Common myeloid progenitor, CD34-positive (primary cell): ENCODE data around the gene NPPA.

ENCODE experiments used
- CTCF ChIA-PET: fragments of 350-600 bp; sonication (Branson Sonifier 250); formaldehyde crosslinking; loops from one replicate; lab custom pipeline; 2021; ENCODE audit warnings: antibody characterized with exemption; lab: Charles Lee
- POLR2A ChIA-PET: fragments of 350-600 bp; sonication (Branson Sonifier 250); formaldehyde crosslinking; loops from one replicate; lab custom pipeline; 2021; ENCODE audit warnings: antibody characterized with exemption; lab: Charles Lee
- DNase-seq, 3 donors: peaks; one replicate each; pipeline versions ENCODE4 v3.0.0 to v3.0.0-alpha.2; 2013
- H3K27ac ChIP-seq, 2 experiments: 1 replicate in 1 of 2; 2 replicates in 1 of 2; pipeline ENCODE4 v1.7.0; 2013; ENCODE audit warnings: inconsistent platforms in 2 of 2, low read length in 2 of 2, mild to moderate bottlenecking in 2 of 2, low read depth in 1 of 2, moderate library complexity in 1 of 2; ENCODE audit not compliant: severe bottlenecking in 2 of 2, insufficient read depth in 1 of 2, poor library complexity in 1 of 2
- H3K27me3 ChIP-seq, 5 experiments: replicated peaks in 2 of 5; 1 replicate in 3 of 5; 2 replicates in 2 of 5; pipeline versions ENCODE4 v1.6.1 to v1.7.0; 2013; ENCODE audit warnings: low read length in 4 of 5, mild to moderate bottlenecking in 2 of 5, moderate library complexity in 2 of 5, inconsistent platforms in 1 of 5; ENCODE audit not compliant: insufficient read depth in 5 of 5, control insufficient read depth in 4 of 5
- H3K36me3 ChIP-seq, 4 experiments: 1 replicate in 2 of 4; 2 replicates in 2 of 4; pipeline versions ENCODE4 v1.6.1 to v1.7.0; 2013; ENCODE audit warnings: low read length in 3 of 4, control low read depth in 1 of 4, mild to moderate bottlenecking in 1 of 4; ENCODE audit not compliant: control insufficient read depth in 4 of 4, insufficient read depth in 4 of 4
- H3K4me1 ChIP-seq, 4 experiments: 1 replicate in 3 of 4; 2 replicates in 1 of 4; pipeline versions ENCODE4 v1.6.1 to v1.7.1; 2013; ENCODE audit warnings: low read length in 3 of 4, mild to moderate bottlenecking in 3 of 4, control low read depth in 1 of 4, inconsistent platforms in 1 of 4, moderate library complexity in 1 of 4; ENCODE audit not compliant: control insufficient read depth in 4 of 4, insufficient read depth in 4 of 4; ENCODE audit errors: control extremely low read depth in 1 of 4
- H3K4me3 ChIP-seq, 7 experiments: 1 replicate in 4 of 7; 2 replicates in 3 of 7; pipeline versions ENCODE4 v1.5.1 to v1.7.0; 2013; ENCODE audit warnings: mild to moderate bottlenecking in 7 of 7, low read length in 6 of 7, moderate library complexity in 6 of 7, inconsistent platforms in 2 of 7, low read depth in 2 of 7, control low read depth in 1 of 7; ENCODE audit not compliant: insufficient read depth in 4 of 7, control insufficient read depth in 1 of 7; ENCODE audit errors: extremely low read depth in 1 of 7
- H3K9me3 ChIP-seq, 5 experiments: 1 replicate in 4 of 5; 2 replicates in 1 of 5; pipeline versions ENCODE4 v1.6.1 to v1.7.1; 2013; ENCODE audit warnings: low read length in 4 of 5, mild to moderate bottlenecking in 2 of 5, inconsistent platforms in 1 of 5, low read depth in 1 of 5, moderate library complexity in 1 of 5; ENCODE audit not compliant: control insufficient read depth in 4 of 5, insufficient read depth in 2 of 5; ENCODE audit errors: control extremely low read depth in 1 of 5
- WGBS: methylation state at CpG from one replicate; pipeline ENCODE4 v1.1.5; 2013; ENCODE audit not compliant: insufficient coverage; 5-methylcytosine and 5-hydroxymethylcytosine counted together

The NPPA gene

GRCh38 chr1:11874624-11875023 lies 27.0 kb upstream of the NPPA start:
- H3K4me1 ChIP-seq, result no peaks in the 10 kb centered on the region
- H3K9me3 ChIP-seq, result no peaks in the 10 kb centered on the region
- no peaks in the 10 kb centered on the region for H3K36me3 ChIP-seq
- ChIA-PET POLR2A (no interaction called here), CTCF (no interaction called here)
- H3K27ac ChIP-seq, result no peak overlapping the region
- H3K4me3 ChIP-seq, result no peak overlapping the region
- DNase-seq, result no peak
- H3K27me3 ChIP-seq, result peaks cover 0 to 4% (median 2%) of the 10 kb centered on the region in 5 experiments
- WGBS, result 93% methylated on average over 5 of the region's 6 CpGs

GRCh38 chr1:11874258-11874562 lies 26.6 kb upstream of the NPPA start:
- DNase-seq, result no peak
- Histone ChIP-seq H3K27ac (no peak overlapping the region), H3K4me1 (no peaks in the 10 kb centered on the region), H3K27me3 (peaks cover 0 to 4% (median 2%) of the 10 kb centered on the region in 5 experiments), H3K4me3 (no peak overlapping the region), H3K36me3 (no peaks in the 10 kb centered on the region), H3K9me3 (no peaks in the 10 kb centered on the region)
- CTCF ChIA-PET, result interaction anchor here (1.0 kb wide), 1 partner anchor 22 kb away, joined by 4 read pairs; no protein-coding TSS in a partner anchor
- 82% methylated on average over 10 of the region's 10 CpGs for WGBS
- POLR2A ChIA-PET, result no interaction called here

- no peaks in the 10 kb centered on the region for H3K9me3 ChIP-seq
- POLR2A ChIA-PET, result no interaction called here
- H3K36me3 ChIP-seq, result no peaks in the 10 kb centered on the region
- no peak overlapping the region for H3K4me3 ChIP-seq
- H3K27ac ChIP-seq, result no peak overlapping the region
- DNase-seq, result no peak
- CTCF ChIA-PET, result interaction anchor here (1.0 to 1.1 kb wide), 2 partner anchors 20 to 22 kb away, joined by 4 to 8 read pairs; no protein-coding TSS in a partner anchor
- 90% methylated on average over 13 of the region's 14 CpGs for WGBS
- peaks cover 0 to 4% (median 0%) of the 10 kb centered on the region in 5 experiments for H3K27me3 ChIP-seq
- no peaks in the 10 kb centered on the region for H3K4me1 ChIP-seq
Measured at GRCh38 chr1:11873395-11874257, 26.0 kb upstream of the NPPA start.

- Histone ChIP-seq H3K27me3 (peaks cover 0 to 4% (median 2%) of the 10 kb centered on the region in 5 experiments), H3K4me3 (no peak overlapping the region), H3K27ac (no peak overlapping the region), H3K4me1 (no peaks in the 10 kb centered on the region), H3K36me3 (no peaks in the 10 kb centered on the region), H3K9me3 (no peaks in the 10 kb centered on the region)
- ChIA-PET CTCF (interaction anchor here (0.8 to 1.1 kb wide), 3 partner anchors 9 to 21 kb away, joined by 3 to 8 read pairs (median 3); no protein-coding TSS in a partner anchor), POLR2A (no interaction called here)
- no peak for DNase-seq
- WGBS, result 71% methylated on average over 6 of the region's 7 CpGs
Measured at GRCh38 chr1:11872545-11872944, 25.0 kb upstream of the NPPA start.

GRCh38 chr1:11869650-11870207 lies 22.1 kb upstream of the NPPA start:
- CTCF ChIA-PET, result interaction anchor here (0.6 to 2.7 kb wide), 8 partner anchors 9 to 32 kb away, joined by 3 to 12 read pairs (median 4); no protein-coding TSS in a partner anchor
- POLR2A ChIA-PET, result no interaction called here

GRCh38 chr1:11869104-11869503 lies 21.5 kb upstream of the NPPA start:
- no peaks in the 10 kb centered on the region for H3K4me1 ChIP-seq
- WGBS, result 94% methylated on average over 2 of the region's 3 CpGs
- peaks cover 0 to 4% (median 0%) of the 10 kb centered on the region in 5 experiments for H3K27me3 ChIP-seq
- no peaks in the 10 kb centered on the region for H3K9me3 ChIP-seq
- ChIA-PET CTCF (interaction anchor here (0.7 to 2.7 kb wide), 7 partner anchors 9 to 34 kb away, joined by 3 to 12 read pairs (median 4); no protein-coding TSS in a partner anchor), POLR2A (no interaction called here)
- no peak for DNase-seq
- H3K36me3 ChIP-seq, result no peaks in the 10 kb centered on the region
- H3K27ac ChIP-seq, result no peak overlapping the region
- no peak overlapping the region for H3K4me3 ChIP-seq

More at GRCh38 chr1:11869650-11870207, 22.1 kb upstream of the NPPA start:
- no peaks in the 10 kb centered on the region for H3K36me3 ChIP-seq
- no peaks in the 10 kb centered on the region for H3K4me1 ChIP-seq
- no peak overlapping the region for H3K27ac ChIP-seq
- no peak overlapping the region for H3K4me3 ChIP-seq
- WGBS, result 94% methylated on average over 3 of the region's 5 CpGs
- DNase-seq, result no peak
- peaks cover 0 to 4% (median 0%) of the 10 kb centered on the region in 5 experiments for H3K27me3 ChIP-seq
- no peaks in the 10 kb centered on the region for H3K9me3 ChIP-seq
